HEK293 (cell line): ENCODE results near the gene WDR43.

Experiments used
- CTCF ChIA-PET: fragments of 350-600 bp; formaldehyde crosslinking; extraction: SDS; loops from one replicate; lab custom pipeline; 2021; ENCODE audit warnings: antibody characterized with exemption; lab: Yijun Ruan, JAX
- POLR2A ChIA-PET: fragments of 300-600 bp; formaldehyde crosslinking; extraction: SDS; loops from one replicate; lab custom pipeline; 2020; ENCODE audit warnings: antibody characterized with exemption, inconsistent platforms; lab: Yijun Ruan, JAX
- H3K27ac ChIP-seq: fragments of 200-500 bp; sonication (Bioruptor generic); 2 replicates; pipeline ENCODE4 v1.5.1; 2014; ENCODE audit warnings: low read depth, low read length, control low read depth, inconsistent platforms; ENCODE audit errors: extremely low read depth
- H3K36me3 ChIP-seq, 2 experiments: fragments of 200-500 bp in 1 of 2; sonication (Bioruptor generic) in 1 of 2; 1 replicate in 1 of 2; 2 replicates in 1 of 2; pipeline ENCODE4 v1.5.1; 2014 to 2017; ENCODE audit warnings: inconsistent platforms in 2 of 2, low read length in 2 of 2; ENCODE audit not compliant: control insufficient read depth in 2 of 2, insufficient read depth in 1 of 2
- H3K4me1 ChIP-seq: fragments of 200-500 bp; sonication (Bioruptor generic); 2 replicates; pipeline ENCODE4 v1.5.1; 2014; ENCODE audit warnings: mild to moderate bottlenecking, low read length, inconsistent platforms; ENCODE audit not compliant: control insufficient read depth, insufficient read depth
- H3K4me3 ChIP-seq: 2 replicates; pipeline ENCODE4 v1.5.1; 2011; ENCODE audit warnings: low read depth, mild to moderate bottlenecking, control low read depth, low read length, moderate library complexity
- H3K9me3 ChIP-seq: fragments of 200-500 bp; sonication (Bioruptor generic); 2 replicates; pipeline ENCODE4 v1.5.1; 2014; ENCODE audit warnings: low read depth, low read length, inconsistent platforms; ENCODE audit not compliant: control insufficient read depth, insufficient read depth
- EGR2 ChIP-seq: fragments of 450-650 bp; formaldehyde crosslinking; IDR thresholded peaks from 2 replicates; pipeline ENCODE4 v1.5.1; 2016; ENCODE audit warnings: low read depth, missing biosample characterization, missing genetic modification characterization
- IKZF3 ChIP-seq: fragments of 450-650 bp; IDR thresholded peaks from 2 replicates; pipeline ENCODE4 v1.5.0; 2018; ENCODE audit warnings: missing biosample characterization, mild to moderate bottlenecking, missing genetic modification characterization, moderate library complexity
- KLF1 ChIP-seq: fragments of 450-650 bp; formaldehyde crosslinking; IDR thresholded peaks from 2 replicates; pipeline ENCODE4 v1.5.1; 2016; ENCODE audit warnings: missing biosample characterization, missing genetic modification characterization
- MEIS1 ChIP-seq: sonication (generic); formaldehyde crosslinking; IDR thresholded peaks from 2 replicates; pipeline ENCODE4 v1.8.1; 2022; ENCODE audit warnings: missing genetic modification reagents, mild to moderate bottlenecking, borderline replicate concordance
- SP3 ChIP-seq: fragments of 450-650 bp; formaldehyde crosslinking; IDR thresholded peaks from 2 replicates; pipeline ENCODE4 v1.5.1; 2016; ENCODE audit warnings: missing biosample characterization, missing genetic modification characterization
- TSHZ1 ChIP-seq: fragments of 450-650 bp; formaldehyde crosslinking; IDR thresholded peaks from 2 replicates; pipeline ENCODE4 v1.5.1; 2016; ENCODE audit warnings: missing biosample characterization, missing genetic modification characterization, borderline replicate concordance
- ZBTB8A ChIP-seq: fragments of 450-650 bp; formaldehyde crosslinking; IDR thresholded peaks from 2 replicates; pipeline ENCODE4 v1.5.1; 2016; ENCODE audit warnings: missing biosample characterization, missing genetic modification characterization
- ZFHX2 ChIP-seq: fragments of 450-650 bp; formaldehyde crosslinking; conservative IDR thresholded peaks from 2 replicates; pipeline ENCODE4 v1.5.1; 2016; ENCODE audit warnings: missing biosample characterization, missing genetic modification characterization
- ZFP69B ChIP-seq: fragments of 450-650 bp; formaldehyde crosslinking; IDR thresholded peaks from 2 replicates; pipeline ENCODE4 v1.5.1; 2016; ENCODE audit warnings: missing biosample characterization, missing genetic modification characterization
- ZNF112 ChIP-seq: fragments of 450-650 bp; formaldehyde crosslinking; IDR thresholded peaks from 2 replicates; pipeline ENCODE4 v1.5.0; 2017; ENCODE audit warnings: missing biosample characterization, missing genetic modification characterization
- ZNF132 ChIP-seq: fragments of 450-650 bp; formaldehyde crosslinking; IDR thresholded peaks from 2 replicates; pipeline ENCODE4 v1.5.1; 2017; ENCODE audit warnings: missing biosample characterization, missing genetic modification characterization, borderline replicate concordance
- ZNF274 ChIP-seq, 2 experiments: fragments of 200-500 bp in 1 of 2; fragments of 450-650 bp in 1 of 2; sonication (Bioruptor generic) in 1 of 2; formaldehyde crosslinking in 1 of 2; IDR thresholded peaks; 2 replicates each; pipeline versions ENCODE4 v1.5.1 to v1.6.1; 2014 to 2016; ENCODE audit warnings: borderline replicate concordance in 1 of 2, inconsistent platforms in 1 of 2, low read length in 1 of 2, missing biosample characterization in 1 of 2, missing genetic modification characterization in 1 of 2
- ZNF335 ChIP-seq: fragments of 450-650 bp; formaldehyde crosslinking; conservative IDR thresholded peaks from 2 replicates; pipeline ENCODE4 v1.5.1; 2016; ENCODE audit warnings: missing biosample characterization, missing genetic modification characterization
- ZNF37A ChIP-seq: fragments of 450-650 bp; IDR thresholded peaks from 2 replicates; pipeline ENCODE4 v1.5.1; 2018; ENCODE audit warnings: missing biosample characterization, missing genetic modification characterization
- ZNF394 ChIP-seq: fragments of 450-650 bp; formaldehyde crosslinking; IDR thresholded peaks from 2 replicates; pipeline ENCODE4 v1.5.1; 2016; ENCODE audit warnings: missing biosample characterization, missing genetic modification characterization, mild to moderate bottlenecking, moderate library complexity, borderline replicate concordance
- ZNF404 ChIP-seq: fragments of 450-650 bp; formaldehyde crosslinking; IDR thresholded peaks from 2 replicates; pipeline ENCODE4 v1.5.1; 2017; ENCODE audit warnings: missing biosample characterization, missing genetic modification characterization
- ZNF433 ChIP-seq: fragments of 450-650 bp; formaldehyde crosslinking; IDR thresholded peaks from 2 replicates; pipeline ENCODE4 v1.5.1; 2016; ENCODE audit warnings: missing biosample characterization, missing genetic modification characterization, low read depth
- ZNF624 ChIP-seq: fragments of 450-650 bp; formaldehyde crosslinking; IDR thresholded peaks from 2 replicates; pipeline ENCODE4 v1.5.1; 2017; ENCODE audit warnings: missing biosample characterization, missing genetic modification characterization
- ZNF654 ChIP-seq: fragments of 450-650 bp; formaldehyde crosslinking; IDR thresholded peaks from 2 replicates; pipeline ENCODE4 v1.5.1; 2016; ENCODE audit warnings: low read depth, missing biosample characterization, missing genetic modification characterization
- ZNF76 ChIP-seq: fragments of 450-650 bp; formaldehyde crosslinking; IDR thresholded peaks from 2 replicates; pipeline ENCODE4; 2016; ENCODE audit warnings: low read depth, missing biosample characterization, missing genetic modification characterization, borderline replicate concordance
- ZNF776 ChIP-seq: fragments of 450-650 bp; formaldehyde crosslinking; IDR thresholded peaks from 2 replicates; pipeline ENCODE4 v1.5.0; 2017; ENCODE audit warnings: missing biosample characterization, missing genetic modification characterization, borderline replicate concordance
- TF ChIP-seq, protein P1 (sequence below): fragments of 450-650 bp; formaldehyde crosslinking; conservative IDR thresholded peaks from 2 replicates; pipeline ENCODE4 v1.5.1; 2016; ENCODE audit warnings: low read depth, missing biosample characterization, missing genetic modification characterization
- TF ChIP-seq, protein P2 (sequence below): fragments of 450-650 bp; formaldehyde crosslinking; conservative IDR thresholded peaks from 2 replicates; pipeline ENCODE4 v1.5.1; 2016; ENCODE audit warnings: low read depth, missing biosample characterization, missing genetic modification characterization

WDR43 gene

DNA sequence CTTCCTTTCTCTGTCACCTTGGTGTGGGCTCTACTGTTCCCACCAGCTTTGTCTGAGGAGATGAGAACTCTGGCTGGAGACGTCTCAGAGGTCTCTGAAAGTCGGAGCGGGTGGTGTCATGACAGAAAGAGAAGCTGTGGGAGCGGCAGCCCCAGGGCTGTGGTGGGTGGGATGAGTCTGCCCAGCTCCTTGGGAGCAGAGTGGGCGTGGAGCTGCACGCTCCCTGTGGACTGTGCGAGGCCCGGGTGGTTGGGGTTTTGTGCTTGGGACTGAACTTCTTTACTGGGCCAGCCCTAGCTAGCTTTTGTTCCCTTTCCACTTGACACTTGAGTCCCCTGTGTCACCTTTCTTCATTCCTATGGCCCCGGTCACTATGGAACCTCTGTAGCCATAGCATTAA is 97.0 kb downstream of the WDR43 start:
- Histone ChIP-seq H3K4me1 (no peaks in the 10 kb centered on the region), H3K9me3 (no peaks in the 10 kb centered on the region), H3K36me3 (no peaks in the 10 kb centered on the region), H3K4me3 (no peak overlapping the region), H3K27ac (no peak overlapping the region)
- ChIA-PET POLR2A (interaction anchor here (1.1 kb wide), 1 partner anchor 11 kb away, joined by 3 read pairs; no protein-coding TSS in a partner anchor), CTCF (interaction anchor here (0.7 kb wide), 1 partner anchor 928 kb away, joined by 7 read pairs; no protein-coding TSS in a partner anchor)
- TF ChIP-seq ZNF394 (tag by site-specific recombination) = no peak
- TF ChIP-seq ZBTB8A (tag by site-specific recombination) = no peak
- TF ChIP-seq SP3 (tag by site-specific recombination) = no peak
- no peak for TF ChIP-seq ZNF132
- TF ChIP-seq ZNF654 (tag by site-specific recombination) = no peak
- peak; percentile 76 for TF ChIP-seq EGR2 (tag by site-specific recombination)
- TF ChIP-seq ZNF404 = no peak
- TF ChIP-seq ZNF776 (tag by site-specific recombination) = no peak
- TF ChIP-seq ZFHX2 = peak; percentile 70
- TF ChIP-seq ZNF112 = no peak
- TF ChIP-seq KLF1 (tag by site-specific recombination) = no peak
- TF ChIP-seq, protein P1, sequence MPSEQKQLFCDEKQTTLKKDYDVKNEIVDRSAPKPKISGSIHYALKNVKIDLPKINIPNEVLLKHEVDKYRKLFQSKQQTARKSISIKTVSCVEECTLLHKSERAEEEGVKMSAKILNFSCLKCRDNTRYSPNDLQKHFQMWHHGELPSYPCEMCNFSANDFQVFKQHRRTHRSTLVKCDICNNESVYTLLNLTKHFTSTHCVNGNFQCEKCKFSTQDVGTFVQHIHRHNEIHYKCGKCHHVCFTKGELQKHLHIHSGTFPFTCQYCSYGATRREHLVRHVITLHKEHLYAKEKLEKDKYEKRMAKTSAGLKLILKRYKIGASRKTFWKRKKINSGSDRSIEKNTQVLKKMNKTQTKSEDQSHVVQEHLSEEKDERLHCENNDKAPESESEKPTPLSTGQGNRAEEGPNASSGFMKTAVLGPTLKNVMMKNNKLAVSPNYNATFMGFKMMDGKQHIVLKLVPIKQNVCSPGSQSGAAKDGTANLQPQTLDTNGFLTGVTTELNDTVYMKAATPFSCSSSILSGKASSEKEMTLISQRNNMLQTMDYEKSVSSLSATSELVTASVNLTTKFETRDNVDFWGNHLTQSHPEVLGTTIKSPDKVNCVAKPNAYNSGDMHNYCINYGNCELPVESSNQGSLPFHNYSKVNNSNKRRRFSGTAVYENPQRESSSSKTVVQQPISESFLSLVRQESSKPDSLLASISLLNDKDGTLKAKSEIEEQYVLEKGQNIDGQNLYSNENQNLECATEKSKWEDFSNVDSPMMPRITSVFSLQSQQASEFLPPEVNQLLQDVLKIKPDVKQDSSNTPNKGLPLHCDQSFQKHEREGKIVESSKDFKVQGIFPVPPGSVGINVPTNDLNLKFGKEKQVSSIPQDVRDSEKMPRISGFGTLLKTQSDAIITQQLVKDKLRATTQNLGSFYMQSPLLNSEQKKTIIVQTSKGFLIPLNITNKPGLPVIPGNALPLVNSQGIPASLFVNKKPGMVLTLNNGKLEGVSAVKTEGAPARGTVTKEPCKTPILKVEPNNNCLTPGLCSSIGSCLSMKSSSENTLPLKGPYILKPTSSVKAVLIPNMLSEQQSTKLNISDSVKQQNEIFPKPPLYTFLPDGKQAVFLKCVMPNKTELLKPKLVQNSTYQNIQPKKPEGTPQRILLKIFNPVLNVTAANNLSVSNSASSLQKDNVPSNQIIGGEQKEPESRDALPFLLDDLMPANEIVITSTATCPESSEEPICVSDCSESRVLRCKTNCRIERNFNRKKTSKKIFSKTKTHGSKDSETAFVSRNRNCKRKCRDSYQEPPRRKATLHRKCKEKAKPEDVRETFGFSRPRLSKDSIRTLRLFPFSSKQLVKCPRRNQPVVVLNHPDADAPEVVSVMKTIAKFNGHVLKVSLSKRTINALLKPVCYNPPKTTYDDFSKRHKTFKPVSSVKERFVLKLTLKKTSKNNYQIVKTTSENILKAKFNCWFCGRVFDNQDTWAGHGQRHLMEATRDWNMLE = no peak
- no peak for TF ChIP-seq ZNF76 (tag by site-specific recombination)
- no peak for TF ChIP-seq MEIS1
- no peak for TF ChIP-seq IKZF3 (tag by site-specific recombination)

DNA sequence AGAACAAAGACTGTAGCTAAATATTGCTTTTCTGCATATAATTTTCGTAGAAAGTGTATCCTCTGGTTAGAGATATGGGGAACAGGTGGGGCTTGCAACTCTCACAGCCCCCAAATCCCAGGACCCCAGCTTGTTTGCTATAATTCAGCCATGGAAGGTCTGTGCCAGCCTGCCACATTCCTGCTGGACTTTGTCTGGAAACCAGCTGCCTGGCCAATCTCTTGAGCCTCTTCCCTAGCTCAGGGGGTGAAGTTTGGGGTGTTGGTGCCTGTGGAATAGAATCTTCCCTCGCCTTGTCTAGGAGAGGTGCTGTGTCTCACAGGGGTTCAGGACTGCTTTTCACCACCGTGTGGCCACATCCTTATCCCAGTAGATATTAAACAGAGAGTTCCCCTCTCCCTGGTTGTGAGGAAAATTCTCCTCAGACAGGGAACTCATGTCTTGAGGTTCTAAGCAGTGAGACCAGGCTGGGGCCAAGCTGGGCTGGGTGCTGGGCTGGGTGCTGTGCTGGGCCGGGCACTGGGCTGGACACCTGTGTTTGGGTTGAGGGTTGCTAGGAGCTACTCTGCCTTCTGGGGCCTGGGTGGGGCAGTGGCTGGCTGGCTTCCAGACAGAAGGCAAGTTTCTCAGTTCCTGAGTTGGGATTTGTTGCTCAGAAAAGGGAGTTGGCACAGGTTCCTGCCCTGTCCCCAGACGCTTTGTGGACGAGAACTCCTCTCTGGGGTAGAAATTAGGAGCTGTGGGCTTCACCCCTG is 98.9 kb downstream of the WDR43 start:
- no peaks in the 10 kb centered on the region for H3K36me3 ChIP-seq
- H3K27ac ChIP-seq = no peak overlapping the region
- no peak overlapping the region for H3K4me3 ChIP-seq
- POLR2A ChIA-PET = interaction anchor here (0.7 kb wide), 1 partner anchor 74 kb away, joined by 4 read pairs; no protein-coding TSS in a partner anchor
- H3K4me1 ChIP-seq = no peaks in the 10 kb centered on the region
- CTCF ChIA-PET = interaction anchor here (0.5 kb wide), 1 partner anchor 272 kb away, joined by 3 read pairs; no protein-coding TSS in a partner anchor
- no peaks in the 10 kb centered on the region for H3K9me3 ChIP-seq
- no peak for TF ChIP-seq ZNF274 (IDR thresholded peaks at IDR 0.05; ENCODE audit: low read length)
- no peak for TF ChIP-seq ZNF274 (tag by site-specific recombination; IDR thresholded peaks at IDR 0.05; ENCODE audit: borderline replicate concordance)
- TF ChIP-seq, protein P2, sequence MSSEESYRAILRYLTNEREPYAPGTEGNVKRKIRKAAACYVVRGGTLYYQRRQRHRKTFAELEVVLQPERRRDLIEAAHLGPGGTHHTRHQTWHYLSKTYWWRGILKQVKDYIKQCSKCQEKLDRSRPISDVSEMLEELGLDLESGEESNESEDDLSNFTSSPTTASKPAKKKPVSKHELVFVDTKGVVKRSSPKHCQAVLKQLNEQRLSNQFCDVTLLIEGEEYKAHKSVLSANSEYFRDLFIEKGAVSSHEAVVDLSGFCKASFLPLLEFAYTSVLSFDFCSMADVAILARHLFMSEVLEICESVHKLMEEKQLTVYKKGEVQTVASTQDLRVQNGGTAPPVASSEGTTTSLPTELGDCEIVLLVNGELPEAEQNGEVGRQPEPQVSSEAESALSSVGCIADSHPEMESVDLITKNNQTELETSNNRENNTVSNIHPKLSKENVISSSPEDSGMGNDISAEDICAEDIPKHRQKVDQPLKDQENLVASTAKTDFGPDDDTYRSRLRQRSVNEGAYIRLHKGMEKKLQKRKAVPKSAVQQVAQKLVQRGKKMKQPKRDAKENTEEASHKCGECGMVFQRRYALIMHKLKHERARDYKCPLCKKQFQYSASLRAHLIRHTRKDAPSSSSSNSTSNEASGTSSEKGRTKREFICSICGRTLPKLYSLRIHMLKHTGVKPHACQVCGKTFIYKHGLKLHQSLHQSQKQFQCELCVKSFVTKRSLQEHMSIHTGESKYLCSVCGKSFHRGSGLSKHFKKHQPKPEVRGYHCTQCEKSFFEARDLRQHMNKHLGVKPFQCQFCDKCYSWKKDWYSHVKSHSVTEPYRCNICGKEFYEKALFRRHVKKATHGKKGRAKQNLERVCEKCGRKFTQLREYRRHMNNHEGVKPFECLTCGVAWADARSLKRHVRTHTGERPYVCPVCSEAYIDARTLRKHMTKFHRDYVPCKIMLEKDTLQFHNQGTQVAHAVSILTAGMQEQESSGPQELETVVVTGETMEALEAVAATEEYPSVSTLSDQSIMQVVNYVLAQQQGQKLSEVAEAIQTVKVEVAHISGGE = no peak
- TF ChIP-seq ZNF37A (tag by site-specific recombination) = no peak
- TF ChIP-seq ZNF624 (tag by site-specific recombination) = no peak
- no peak for TF ChIP-seq ZNF433 (tag by site-specific recombination)
- no peak for TF ChIP-seq ZFP69B
- peak; percentile 64 for TF ChIP-seq ZNF335 (tag by site-specific recombination)
- no peak for TF ChIP-seq TSHZ1 (tag by site-specific recombination)
